ENCODE data around the gene EFEMP2. TPM values are rescaled to one million over a fixed set of nuclear protein-coding genes. Genes with fewer than 3 reads are reported as not detected.

EFEMP2 gene
- total and polyA plus RNA-seq, 2 donors (not counting 1 experiment from before 2014, with no cell fraction given), result 74.0 to 161 TPM

GRCh38 chr11:65847746-65848145 lies 24.9 kb downstream of the EFEMP2 start:
- Histone ChIP-seq H3K4me3 (replicated peaks in 1 of 4; ENCODE audit: control extremely low read depth in 1 of 4, insufficient read depth in 1 of 4, low read depth in 3 of 4, low read length in 4 of 4) (no peak overlapping the region), H3K9me3 (ENCODE audit: control insufficient read depth, insufficient read depth, low read depth, low read length) (no peaks in the 10 kb centered on the region), H3K9ac (ENCODE audit: insufficient read depth, low read length) (no peak overlapping the region), H3K36me3 (ENCODE audit: control insufficient read depth, insufficient read depth, low read length) (peaks cover 14% of the 10 kb centered on the region), H4K20me1 (ENCODE audit: control insufficient read depth, extremely low read depth, insufficient read depth, low read length) (no peaks in the 10 kb centered on the region), H3K4me1 (ENCODE audit: control insufficient read depth, extremely low read depth, insufficient read depth, low read length) (no peaks in the 10 kb centered on the region), H2AFZ (ENCODE audit: low read length) (no peak overlapping the region), H3K79me2 (ENCODE audit: control insufficient read depth, insufficient read depth, low read length) (no peaks in the 10 kb centered on the region), H3K4me2 (ENCODE audit: extremely low read depth, insufficient read depth, low read length) (no peak overlapping the region), H3K27me3 (ENCODE audit: control insufficient read depth, insufficient read depth, low read length) (no peaks in the 10 kb centered on the region), H3K27ac (ENCODE audit: insufficient read depth, low read length) (no peak overlapping the region)
- TF ChIP-seq EZH2 (IDR thresholded peaks at IDR 0.05; ENCODE audit: low read length, missing control alignments) (no peak), CTCF (conservative IDR thresholded peaks at IDR 0.05 in 1 of 2, IDR thresholded peaks at IDR 0.05 in 1 of 2; ENCODE audit: low read depth in 1 of 2, low read length in 2 of 2) (no peak)
- DNase-seq (ENCODE audit: low read depth in 2 of 2), result no peak

GRCh38 chr11:65844231-65844872 lies 28.2 kb downstream of the EFEMP2 start:
- Histone ChIP-seq H3K4me1 (ENCODE audit: control insufficient read depth, extremely low read depth, insufficient read depth, low read length) (no peaks in the 10 kb centered on the region), H3K27ac (ENCODE audit: insufficient read depth, low read length) (no peak overlapping the region), H3K4me2 (ENCODE audit: extremely low read depth, insufficient read depth, low read length) (no peak overlapping the region), H3K9ac (ENCODE audit: insufficient read depth, low read length) (no peak overlapping the region), H2AFZ (ENCODE audit: low read length) (no peak overlapping the region), H3K27me3 (ENCODE audit: control insufficient read depth, insufficient read depth, low read length) (no peaks in the 10 kb centered on the region), H3K4me3 (replicated peaks in 1 of 4; ENCODE audit: control extremely low read depth in 1 of 4, insufficient read depth in 1 of 4, low read depth in 3 of 4, low read length in 4 of 4) (no peak overlapping the region), H3K36me3 (ENCODE audit: control insufficient read depth, insufficient read depth, low read length) (no peaks in the 10 kb centered on the region), H3K9me3 (ENCODE audit: control insufficient read depth, insufficient read depth, low read depth, low read length) (no peaks in the 10 kb centered on the region), H3K79me2 (ENCODE audit: control insufficient read depth, insufficient read depth, low read length) (no peaks in the 10 kb centered on the region), H4K20me1 (ENCODE audit: control insufficient read depth, extremely low read depth, insufficient read depth, low read length) (no peaks in the 10 kb centered on the region)
- TF ChIP-seq EZH2 (IDR thresholded peaks at IDR 0.05; ENCODE audit: low read length, missing control alignments) (no peak), CTCF (conservative IDR thresholded peaks at IDR 0.05 in 1 of 2, IDR thresholded peaks at IDR 0.05 in 1 of 2; ENCODE audit: low read depth in 1 of 2, low read length in 2 of 2) (no peak)
- no peak for DNase-seq (ENCODE audit: low read depth in 2 of 2)

- H3K79me2 ChIP-seq (ENCODE audit: control insufficient read depth, insufficient read depth, low read length), result no peaks in the 10 kb centered on the region
- H3K4me2 ChIP-seq (ENCODE audit: extremely low read depth, insufficient read depth, low read length), result no peak overlapping the region
- no peak overlapping the region for H3K9ac ChIP-seq (ENCODE audit: insufficient read depth, low read length)
- no peak overlapping the region for H3K4me3 ChIP-seq (replicated peaks in 1 of 4; ENCODE audit: control extremely low read depth in 1 of 4, insufficient read depth in 1 of 4, low read depth in 3 of 4, low read length in 4 of 4)
- no peak for DNase-seq (ENCODE audit: low read depth in 2 of 2)
- no peak for TF ChIP-seq EZH2 (IDR thresholded peaks at IDR 0.05; ENCODE audit: low read length, missing control alignments)
- TF ChIP-seq CTCF (conservative IDR thresholded peaks at IDR 0.05 in 1 of 2, IDR thresholded peaks at IDR 0.05 in 1 of 2; ENCODE audit: low read depth in 1 of 2, low read length in 2 of 2), result no peak
- no peaks in the 10 kb centered on the region for H3K27me3 ChIP-seq (ENCODE audit: control insufficient read depth, insufficient read depth, low read length)
- H4K20me1 ChIP-seq (ENCODE audit: control insufficient read depth, extremely low read depth, insufficient read depth, low read length), result no peaks in the 10 kb centered on the region
- no peak overlapping the region for H2AFZ ChIP-seq (ENCODE audit: low read length)
- H3K9me3 ChIP-seq (ENCODE audit: control insufficient read depth, insufficient read depth, low read depth, low read length), result no peaks in the 10 kb centered on the region
- H3K36me3 ChIP-seq (ENCODE audit: control insufficient read depth, insufficient read depth, low read length), result no peaks in the 10 kb centered on the region
- no peak overlapping the region for H3K27ac ChIP-seq (ENCODE audit: insufficient read depth, low read length)
- no peaks in the 10 kb centered on the region for H3K4me1 ChIP-seq (ENCODE audit: control insufficient read depth, extremely low read depth, insufficient read depth, low read length)
Observed at GRCh38 chr11:65843811-65844210, 28.8 kb downstream of the EFEMP2 start.
